NCI-H2196 treated with DMSO at 0.1 percent for 48 hours (cell line): ENCODE measurements around the gene PSPC1.

ENCODE experiments used
- DNase-seq: peaks from one replicate; lab custom pipeline; 2025; ENCODE audit not compliant: unreplicated experiment; lab: John Stamatoyannopoulos, UW

The PSPC1 gene

DNA sequence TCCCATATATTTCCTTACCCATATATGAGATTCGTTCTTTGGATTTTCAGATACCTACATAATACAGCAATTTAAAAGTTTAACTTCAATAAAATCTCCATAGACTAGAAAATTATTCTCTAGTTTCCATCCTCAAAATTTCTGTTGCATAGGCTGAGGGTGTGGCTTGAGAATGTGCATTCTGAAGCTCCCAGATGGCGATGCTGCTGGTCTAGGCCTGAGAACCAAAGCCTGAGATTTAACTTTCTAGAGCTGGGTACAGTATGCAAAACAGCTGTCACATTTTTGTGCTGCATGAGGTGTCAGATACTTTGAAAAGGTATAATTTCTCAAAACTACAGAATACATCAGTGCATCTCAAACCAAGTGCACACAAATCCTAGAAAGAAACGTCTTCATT, 106.6 kb downstream of the PSPC1 start:
- DNase-seq: no peak

DNA sequence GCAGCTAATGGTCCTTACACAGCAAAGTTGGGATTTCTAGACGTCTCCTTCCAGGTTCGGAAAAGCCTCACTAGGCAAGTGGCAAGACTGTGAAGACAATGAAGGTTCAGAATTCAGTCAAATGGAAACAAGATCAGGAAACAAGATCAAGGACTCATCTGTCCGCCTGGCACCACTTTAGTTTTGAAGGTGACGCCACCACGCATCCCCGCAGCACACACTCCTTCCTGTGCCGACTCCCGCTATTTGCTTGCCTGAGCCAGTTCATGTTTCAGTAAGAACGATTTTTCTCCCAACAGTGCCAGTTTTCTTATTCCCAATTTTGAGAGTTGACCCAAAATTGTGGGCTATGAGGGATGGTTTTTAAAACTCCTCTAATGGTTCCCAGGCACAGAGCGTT, 107.8 kb downstream of the PSPC1 start:
- DNase-seq: no peak

DNA sequence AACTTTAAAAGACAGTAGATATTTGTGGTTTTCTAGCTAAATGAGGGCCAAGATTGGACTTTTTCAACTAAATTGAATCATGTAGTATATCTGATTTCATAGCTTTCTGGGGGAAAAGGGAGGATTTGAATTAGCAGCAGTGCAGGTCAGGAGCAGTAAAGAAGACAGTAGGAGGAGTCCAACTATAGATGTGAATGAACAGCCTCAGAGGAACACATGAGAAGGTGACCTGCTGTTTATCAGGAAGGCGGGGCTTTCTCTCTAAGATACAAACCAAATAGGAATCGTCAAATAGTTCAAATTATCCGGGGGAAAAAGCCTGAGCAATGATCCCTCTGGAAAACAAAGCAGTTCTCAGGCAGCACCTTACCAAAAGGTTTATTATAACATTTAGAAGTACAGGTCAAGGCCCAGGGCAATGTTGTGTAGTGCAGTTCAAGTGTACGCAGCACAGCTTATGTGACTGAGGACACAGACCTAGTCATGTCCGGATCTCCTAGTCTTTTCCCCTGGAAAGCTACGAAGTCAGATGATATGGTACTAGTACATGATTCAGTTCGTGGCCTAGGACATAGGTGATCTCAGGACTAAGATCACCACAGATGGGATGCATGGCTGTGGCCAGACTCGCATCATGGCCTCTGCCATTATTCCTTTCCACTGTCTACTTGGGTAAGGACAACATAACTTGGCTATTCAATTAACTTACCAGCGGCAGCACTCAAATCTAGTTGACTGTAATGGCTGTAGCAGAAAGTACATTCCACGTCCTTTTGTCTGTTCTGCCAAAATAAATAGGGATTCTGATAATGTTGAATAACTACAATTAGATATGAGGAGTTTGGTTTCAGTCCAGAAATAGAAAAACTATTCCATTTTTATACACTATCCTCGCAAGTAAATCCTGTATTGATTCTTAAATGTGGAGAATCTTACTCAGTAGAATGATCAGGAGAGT, 109.0 kb downstream of the PSPC1 start:
- DNase-seq: no peak

DNA sequence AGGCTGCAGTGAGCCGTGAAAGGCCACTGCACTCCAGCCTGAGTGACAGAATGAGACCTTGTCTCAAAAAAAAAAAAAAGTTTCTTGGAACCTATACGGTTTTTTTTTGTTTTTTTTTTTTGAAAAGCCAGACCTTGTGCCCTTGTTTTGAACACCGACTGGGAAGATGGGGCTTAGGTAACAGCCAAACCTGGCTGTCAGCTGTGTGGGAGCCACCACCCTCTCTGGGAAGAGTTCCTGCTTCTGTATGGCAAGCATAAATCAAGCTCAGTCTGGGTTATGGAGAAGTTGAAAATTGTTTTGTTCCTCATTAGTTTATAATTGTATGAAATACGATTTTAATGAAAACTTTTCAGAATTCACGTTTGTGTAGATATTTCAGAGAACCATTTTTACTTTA, 109.8 kb downstream of the PSPC1 start:
- DNase-seq: no peak

DNA sequence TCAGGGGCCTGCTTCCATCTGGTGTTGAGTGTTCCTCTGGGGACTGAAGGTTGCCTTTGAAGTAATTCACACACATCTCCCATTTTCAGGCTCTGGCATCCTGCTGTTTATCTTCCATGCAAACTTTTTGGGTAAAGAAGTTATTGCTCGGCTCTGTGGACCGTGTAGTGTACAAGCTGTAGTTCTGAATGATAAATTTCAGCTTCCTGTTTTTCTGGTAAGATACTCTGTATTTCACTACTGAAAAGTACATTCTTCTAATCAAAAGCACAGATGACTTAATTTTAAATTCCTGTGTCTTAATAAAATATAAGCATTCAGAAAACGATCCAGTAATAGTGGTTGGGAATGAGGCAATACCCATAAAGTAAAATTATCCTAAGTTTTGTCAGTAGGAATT, 112.6 kb downstream of the PSPC1 start:
- DNase-seq: no peak

DNA sequence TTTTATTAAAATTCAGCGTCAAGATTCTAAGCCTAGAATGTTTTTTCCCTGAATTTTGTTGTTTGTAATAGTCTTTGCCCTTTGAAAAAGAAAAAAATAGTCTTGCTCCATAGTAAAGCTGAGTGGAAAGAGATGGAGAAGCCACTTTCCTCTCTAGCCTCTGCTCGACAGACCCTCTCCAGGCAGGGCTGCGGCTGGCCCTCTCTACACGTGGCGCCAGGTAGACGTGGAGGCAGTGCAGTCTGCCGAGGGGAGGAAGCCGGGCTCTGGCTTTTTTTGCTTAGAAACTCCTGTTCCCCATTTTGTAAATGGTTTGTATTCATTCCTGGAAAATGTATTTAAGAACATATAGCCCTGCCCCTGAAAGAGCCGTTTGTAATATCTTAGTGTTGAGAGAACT, 114.0 kb downstream of the PSPC1 start:
- no peak for DNase-seq

DNA sequence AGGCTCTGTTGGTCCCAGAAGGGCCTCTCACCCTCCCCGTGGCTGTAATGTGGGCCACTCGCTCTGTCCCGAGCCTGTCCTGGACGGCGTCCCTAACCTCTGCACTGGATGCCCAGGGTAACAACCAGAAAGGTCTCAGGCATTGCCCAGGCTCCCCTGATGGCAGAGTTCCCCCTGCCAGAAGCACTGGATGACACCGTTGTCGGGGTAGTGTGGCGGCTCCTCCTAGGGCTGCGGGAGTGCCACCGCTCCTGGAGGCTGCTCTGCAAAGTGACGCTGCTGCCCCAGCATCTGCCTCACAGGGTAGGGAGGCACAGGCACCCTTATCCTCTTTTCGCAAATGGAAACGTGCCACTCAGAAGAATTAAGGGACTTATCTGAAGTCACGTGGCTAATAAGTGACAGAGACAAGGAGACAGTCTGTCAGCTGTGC, 117.3 kb downstream of the PSPC1 start:
- DNase-seq: no peak

DNA sequence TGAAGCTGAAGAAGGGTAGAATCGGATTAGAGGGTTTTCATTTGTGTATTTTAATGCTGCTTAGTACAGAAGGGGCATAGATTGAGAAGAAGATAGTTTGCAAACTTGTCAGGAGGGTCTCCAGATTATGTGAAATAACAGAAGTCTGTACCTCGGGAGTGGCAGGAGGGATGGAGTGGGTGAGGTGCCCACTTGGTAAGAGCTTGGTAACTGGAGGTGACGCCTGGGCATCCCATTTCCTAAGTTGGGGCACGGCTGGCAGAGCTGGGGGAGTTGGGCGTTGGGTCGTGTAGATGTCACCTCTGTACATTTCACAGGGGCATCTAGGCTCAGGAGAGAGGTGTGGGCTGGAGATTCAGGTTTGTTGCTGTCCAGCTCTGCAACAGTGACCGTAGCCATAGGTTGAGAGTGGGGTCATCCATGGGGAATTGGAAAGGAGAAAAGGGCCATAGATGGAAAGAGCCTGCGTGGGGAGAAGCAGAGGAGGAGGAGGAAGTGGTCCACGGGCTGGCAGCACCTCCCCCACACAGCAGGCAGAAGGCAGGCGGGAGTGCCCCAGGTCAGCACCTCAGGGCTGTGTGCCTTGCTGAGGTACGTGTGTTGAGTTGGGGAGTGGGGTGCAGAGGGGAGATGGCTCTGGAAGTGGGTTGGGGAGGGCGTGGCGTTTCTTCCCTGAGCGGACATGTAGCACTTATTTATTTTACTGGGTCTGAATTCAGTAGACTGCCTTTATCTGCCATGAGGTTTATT, 118.1 kb downstream of the PSPC1 start:
- DNase-seq: no peak

DNA sequence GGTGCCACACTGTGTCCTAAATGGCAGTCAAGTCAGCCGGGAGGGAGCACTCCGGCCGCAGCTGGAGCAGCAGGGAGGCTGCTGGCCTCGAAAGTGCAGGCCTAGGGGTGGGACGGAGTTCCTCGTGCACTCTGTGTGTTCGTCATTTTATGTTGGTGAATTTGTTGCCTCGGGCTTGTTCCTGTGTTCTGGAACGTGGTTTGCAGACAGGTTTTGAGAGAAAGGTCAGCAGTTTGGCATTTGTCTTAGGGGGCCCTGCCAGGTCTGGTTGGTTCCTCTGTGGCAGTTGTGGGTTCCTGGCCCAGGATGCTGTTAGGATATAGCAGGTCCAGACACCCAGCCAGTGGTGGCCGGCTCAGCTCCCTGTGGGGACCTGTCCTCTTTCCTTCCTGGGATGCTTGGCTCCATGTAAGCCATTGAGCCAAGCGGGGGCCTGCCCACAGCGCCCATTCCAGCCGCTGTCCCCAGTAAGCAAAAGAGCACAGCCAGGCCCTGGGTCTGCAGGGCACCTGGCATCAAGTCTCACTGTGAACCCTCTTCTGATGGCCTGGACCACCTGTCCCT, 119.2 kb downstream of the PSPC1 start:
- DNase-seq: no peak

DNA sequence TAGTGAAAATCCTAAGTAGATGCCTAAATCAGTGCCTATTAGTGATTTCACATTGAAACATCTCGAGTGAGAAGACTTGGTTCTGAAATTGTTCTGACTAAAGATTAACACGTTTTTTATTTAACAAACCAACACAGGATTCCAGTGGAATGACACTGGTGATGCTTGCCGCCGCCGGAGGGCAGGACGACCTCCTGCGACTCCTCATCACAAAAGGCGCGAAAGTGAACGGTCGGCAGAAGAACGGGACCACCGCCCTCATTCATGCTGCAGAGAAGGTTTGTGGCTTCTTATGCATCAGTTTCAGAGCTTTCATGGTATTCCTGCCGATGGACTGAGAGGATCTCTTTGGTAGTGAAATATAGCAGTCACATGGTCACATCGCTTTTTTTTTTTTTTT, 121.2 kb downstream of the PSPC1 start:
- DNase-seq: no peak

DNA sequence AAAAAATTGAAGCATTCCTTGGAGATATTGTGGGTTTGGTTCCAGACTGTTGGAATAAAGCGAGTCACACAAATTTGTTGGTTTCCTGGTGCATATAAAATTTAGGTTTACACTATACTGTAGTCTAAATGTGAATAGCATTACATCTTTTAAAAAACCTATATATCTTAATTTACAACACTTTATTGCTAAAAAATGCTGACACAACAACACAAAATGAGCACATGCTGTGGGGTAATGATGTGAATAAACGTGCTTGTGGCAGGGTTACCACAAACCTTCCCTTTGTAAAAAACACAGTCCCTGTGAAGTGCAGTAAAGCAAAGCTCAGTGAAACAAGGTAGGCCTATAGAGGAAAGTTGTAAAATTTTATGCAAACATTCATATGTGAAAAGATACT, 121.6 kb downstream of the PSPC1 start:
- no peak for DNase-seq

DNA sequence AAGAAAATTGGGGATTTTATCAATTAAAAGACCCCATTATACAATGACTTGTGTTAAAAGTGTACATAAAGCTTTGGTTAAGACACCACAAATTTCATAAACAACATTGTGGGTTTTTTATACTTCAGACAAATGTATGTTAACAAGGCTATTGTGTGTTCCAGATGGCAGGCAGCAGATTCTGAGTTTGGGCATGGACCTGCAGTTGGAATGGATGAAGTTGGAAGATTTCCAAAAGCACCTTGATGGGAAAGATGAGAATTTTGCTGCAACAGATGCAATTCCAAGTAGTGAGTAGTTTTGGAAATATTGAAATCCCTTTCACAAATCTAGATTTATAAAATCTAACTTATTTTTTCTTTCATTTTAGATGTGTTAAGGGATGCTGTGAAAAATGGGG, 123.9 kb downstream of the PSPC1 start:
- no peak for DNase-seq

DNA sequence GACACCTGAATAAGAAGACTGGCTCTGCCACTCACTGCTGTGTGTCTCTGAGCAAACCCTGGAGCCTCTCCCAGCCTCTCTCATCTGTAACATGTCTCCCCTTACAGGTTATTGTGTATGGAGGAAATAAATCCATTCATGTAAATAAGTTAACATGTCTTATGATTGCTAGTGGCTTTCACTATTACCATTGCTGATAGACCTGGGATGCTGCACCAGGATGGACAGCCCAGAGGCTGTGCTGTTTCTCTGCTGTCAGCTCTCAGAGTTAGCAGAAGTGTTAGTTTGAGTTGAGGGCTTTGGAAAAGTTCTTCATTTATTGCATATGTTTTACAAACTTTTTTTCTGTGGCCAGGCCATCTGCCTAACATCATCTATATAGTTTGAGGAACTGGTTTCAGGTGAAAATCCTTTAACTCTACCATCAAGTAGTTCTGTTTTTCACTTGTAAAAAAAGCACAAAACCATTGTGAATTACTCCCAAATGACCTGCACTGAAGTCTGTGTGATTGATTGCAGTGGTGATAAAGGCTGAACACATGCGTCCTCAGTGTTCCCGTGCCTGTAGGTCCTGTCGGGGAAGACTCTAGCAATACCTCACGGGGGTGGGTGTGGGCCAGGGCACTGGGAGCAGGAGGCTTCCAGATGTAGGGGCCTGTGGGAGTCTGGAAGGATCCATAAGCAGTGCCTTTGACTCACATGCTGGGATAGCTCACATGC, 124.7 kb downstream of the PSPC1 start:
- no peak for DNase-seq
